Measurements from ENCODE around the gene RASSF10. TPM values are rescaled to one million over a fixed set of nuclear protein-coding genes. Genes with fewer than 3 reads are reported as not detected.

The RASSF10 gene
- total RNA-seq, 2 experiments from 2014 or later = not detected

DNA sequence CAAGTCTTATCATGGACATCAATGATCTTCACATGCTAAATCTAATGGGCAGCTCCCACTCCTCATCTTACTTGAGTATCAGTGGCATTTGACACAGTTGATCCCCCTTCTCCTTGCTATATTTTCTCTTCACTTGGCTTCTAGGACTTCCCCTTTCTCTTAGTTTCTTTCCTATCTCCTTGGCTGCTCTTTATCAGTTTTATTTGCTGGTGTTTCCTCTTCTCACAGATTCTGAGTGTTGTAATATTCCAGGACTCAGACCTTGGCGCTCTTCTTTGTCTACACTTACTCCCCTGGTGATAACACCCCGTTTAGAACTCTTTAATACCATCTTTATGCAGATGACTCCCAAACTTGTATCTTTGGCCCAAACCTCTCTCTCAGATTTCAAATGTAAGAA lies 33.9 kb upstream of the RASSF10 start:
- ATAC-seq (no peak), DNase-seq (no peak)
- H3K36me3 Mint-ChIP-seq (ENCODE audit: low read depth) = no peaks in the 10 kb centered on the region
- H3K27me3 Mint-ChIP-seq (ENCODE audit: low read depth) = peaks cover 2% of the 10 kb centered on the region
- ChIA-PET POLR2A (no interaction called here), CTCF (interaction anchor here (1.5 kb wide), 1 partner anchor 12 kb away, joined by 4 read pairs; no protein-coding TSS in a partner anchor)
- H3K4me3 Mint-ChIP-seq = no peak overlapping the region
- H3K4me1 Mint-ChIP-seq (ENCODE audit: low read depth) = no peaks in the 10 kb centered on the region
- H3K27ac Mint-ChIP-seq = no peak overlapping the region
- no peaks in the 10 kb centered on the region for H3K9me3 Mint-ChIP-seq (ENCODE audit: insufficient read depth)

DNA sequence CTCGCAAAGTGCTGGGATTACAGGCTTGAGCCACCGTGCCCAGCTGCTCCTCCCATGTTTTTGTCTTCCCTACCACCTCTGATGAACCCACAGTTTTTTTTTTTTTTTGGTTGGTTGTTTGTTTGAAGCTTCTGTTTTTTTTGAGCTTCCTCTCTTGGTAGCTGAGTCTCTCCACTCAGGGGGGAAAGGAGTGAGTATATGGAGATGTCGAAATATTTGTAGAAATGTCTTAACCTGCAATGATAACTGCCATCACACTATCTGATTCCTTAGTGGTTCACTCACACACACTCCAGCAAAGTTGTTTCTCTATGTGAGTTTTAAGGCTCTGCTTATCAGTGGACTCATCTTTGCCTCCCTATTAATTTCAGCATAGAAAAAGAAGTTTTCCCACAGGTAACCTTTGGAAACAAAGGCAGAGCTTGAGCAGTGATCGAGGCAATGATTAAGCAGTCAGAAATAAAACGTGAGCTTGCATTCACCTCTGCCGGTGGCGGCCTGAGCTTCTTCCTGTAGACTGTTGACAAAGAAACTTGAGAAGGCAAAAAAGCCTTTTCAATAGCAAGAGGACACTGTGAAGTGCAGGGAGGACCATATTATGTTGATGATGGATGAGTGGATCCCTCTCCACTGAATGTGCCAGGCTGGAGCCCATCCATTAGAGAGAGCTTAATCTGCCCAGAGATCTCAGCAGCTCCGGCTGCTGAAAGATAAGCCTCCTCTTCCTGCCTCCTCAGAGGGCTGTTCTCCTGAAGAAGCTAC lies 29.0 kb upstream of the RASSF10 start:
- CTCF ChIA-PET = no interaction called here
- DNase-seq (no peak), ATAC-seq (no peak)
- no peaks in the 10 kb centered on the region for H3K9me3 Mint-ChIP-seq (ENCODE audit: insufficient read depth)
- no peaks in the 10 kb centered on the region for H3K4me1 Mint-ChIP-seq (ENCODE audit: low read depth)
- POLR2A ChIA-PET = interaction anchor here (0.8 kb wide), 1 partner anchor 182 kb away, joined by 3 read pairs; no protein-coding TSS in a partner anchor
- H3K4me3 Mint-ChIP-seq = no peak overlapping the region
- no peaks in the 10 kb centered on the region for H3K36me3 Mint-ChIP-seq (ENCODE audit: low read depth)
- H3K27ac Mint-ChIP-seq = no peak overlapping the region
- H3K27me3 Mint-ChIP-seq (ENCODE audit: low read depth) = peaks cover 2% of the 10 kb centered on the region

DNA sequence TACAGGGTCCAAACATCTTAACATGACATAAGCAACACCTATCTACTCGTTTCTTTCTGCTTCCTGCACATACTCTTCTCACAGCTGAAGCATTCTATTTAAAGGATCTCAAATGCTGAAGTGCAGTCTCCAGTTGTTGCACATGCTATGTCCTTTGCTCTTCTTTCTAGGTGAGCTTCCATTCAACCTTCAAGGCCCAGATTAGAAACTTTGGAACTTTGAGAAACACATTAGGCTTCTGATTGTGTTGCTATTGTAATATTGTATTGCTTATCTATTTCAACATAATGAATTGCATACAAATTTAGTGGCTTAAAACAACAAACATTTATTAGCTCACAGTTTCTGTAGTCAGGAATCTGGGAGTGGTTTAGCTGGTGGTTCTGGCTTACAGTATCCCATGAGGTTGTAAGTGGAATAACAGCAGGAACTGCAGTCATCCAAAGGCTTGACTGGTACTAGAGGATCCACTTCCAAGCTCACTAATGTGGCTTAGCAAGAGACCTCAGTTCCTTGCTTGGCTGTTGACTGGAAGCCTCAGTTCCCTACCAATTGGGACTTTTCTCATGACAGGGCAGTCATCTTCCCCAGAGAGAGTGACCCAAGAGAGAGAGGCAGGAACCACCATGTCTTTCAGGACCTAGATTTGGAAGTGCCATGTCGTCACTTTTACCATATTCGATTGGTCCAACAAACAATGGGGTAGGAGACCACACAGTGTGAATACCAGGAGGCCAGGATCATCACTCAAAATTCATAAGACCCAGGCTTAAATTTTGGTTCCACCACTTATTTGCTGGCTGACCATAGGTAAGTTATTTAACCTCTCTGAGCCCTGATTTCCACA lies 27.2 kb upstream of the RASSF10 start:
- no peak for DNase-seq
- ATAC-seq = no peak
- Mint-ChIP-seq H3K4me1 (ENCODE audit: low read depth) (no peaks in the 10 kb centered on the region), H3K27ac (no peak overlapping the region), H3K9me3 (ENCODE audit: insufficient read depth) (no peaks in the 10 kb centered on the region), H3K36me3 (ENCODE audit: low read depth) (no peaks in the 10 kb centered on the region), H3K27me3 (ENCODE audit: low read depth) (peaks cover 6% of the 10 kb centered on the region), H3K4me3 (no peak overlapping the region)
- ChIA-PET POLR2A (no interaction called here), CTCF (no interaction called here)

DNA sequence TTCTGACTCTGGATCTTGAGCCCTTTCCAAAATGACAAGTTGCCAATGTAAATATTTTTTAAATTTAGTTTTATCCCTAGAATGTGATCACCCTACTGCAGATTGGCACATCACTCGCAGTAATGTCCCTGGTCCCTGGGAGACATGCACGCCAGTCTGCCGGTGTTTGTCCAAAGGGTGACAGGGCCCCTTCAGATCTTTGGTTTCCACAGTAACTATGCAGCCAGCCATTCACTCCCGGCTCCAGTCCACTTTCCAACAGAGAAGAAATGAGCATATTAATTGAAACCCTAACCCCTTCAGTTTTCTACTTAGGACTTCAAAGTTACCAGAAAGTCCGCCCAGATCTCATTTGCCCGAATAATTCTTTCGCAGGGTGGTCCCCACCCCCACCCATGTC lies 25.8 kb upstream of the RASSF10 start:
- Mint-ChIP-seq H3K36me3 (ENCODE audit: low read depth) (no peaks in the 10 kb centered on the region), H3K4me3 (no peak overlapping the region), H3K27me3 (ENCODE audit: low read depth) (peaks cover 4% of the 10 kb centered on the region), H3K27ac (no peak overlapping the region), H3K4me1 (ENCODE audit: low read depth) (no peaks in the 10 kb centered on the region), H3K9me3 (ENCODE audit: insufficient read depth) (no peaks in the 10 kb centered on the region)
- ATAC-seq (no peak), DNase-seq (no peak)
- CTCF ChIA-PET = no interaction called here
- POLR2A ChIA-PET = no interaction called here

DNA sequence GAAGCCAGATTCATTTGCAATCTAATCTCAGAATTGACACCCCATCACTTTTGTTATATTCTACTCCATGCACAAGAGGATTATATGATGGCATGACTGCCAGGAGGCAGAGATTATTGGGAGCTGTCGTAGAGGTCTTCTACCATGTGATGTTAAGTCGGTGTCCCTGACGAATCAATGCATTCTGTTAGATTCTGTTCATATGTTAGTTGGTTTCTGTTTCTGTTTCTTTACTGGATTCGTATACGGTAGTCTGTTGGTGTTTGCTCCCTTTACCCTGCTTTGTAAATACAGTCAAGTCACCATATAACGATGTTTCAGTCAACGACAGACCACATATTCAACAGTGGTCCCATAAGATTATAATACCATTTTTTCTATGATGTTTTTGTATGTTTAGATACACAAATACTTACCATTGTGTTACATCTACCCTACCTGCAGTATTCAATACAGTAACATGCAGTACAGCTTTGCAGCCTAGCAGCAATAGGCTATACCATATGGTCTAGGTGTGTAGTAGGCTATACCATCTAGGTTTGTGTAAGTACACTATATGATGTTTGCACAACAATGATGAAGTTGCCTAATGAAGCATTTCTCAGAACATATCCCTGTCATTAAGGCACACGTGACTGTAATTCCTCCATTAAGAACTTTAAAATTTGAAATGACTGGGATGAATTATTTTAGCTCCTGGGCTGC lies 22.8 kb upstream of the RASSF10 start:
- Mint-ChIP-seq H3K27ac (no peak overlapping the region), H3K27me3 (ENCODE audit: low read depth) (peaks cover 3% of the 10 kb centered on the region), H3K9me3 (ENCODE audit: insufficient read depth) (no peaks in the 10 kb centered on the region), H3K36me3 (ENCODE audit: low read depth) (no peaks in the 10 kb centered on the region), H3K4me1 (ENCODE audit: low read depth) (no peaks in the 10 kb centered on the region), H3K4me3 (no peak overlapping the region)
- ChIA-PET CTCF (no interaction called here), POLR2A (no interaction called here)
- DNase-seq (no peak), ATAC-seq (no peak)

DNA sequence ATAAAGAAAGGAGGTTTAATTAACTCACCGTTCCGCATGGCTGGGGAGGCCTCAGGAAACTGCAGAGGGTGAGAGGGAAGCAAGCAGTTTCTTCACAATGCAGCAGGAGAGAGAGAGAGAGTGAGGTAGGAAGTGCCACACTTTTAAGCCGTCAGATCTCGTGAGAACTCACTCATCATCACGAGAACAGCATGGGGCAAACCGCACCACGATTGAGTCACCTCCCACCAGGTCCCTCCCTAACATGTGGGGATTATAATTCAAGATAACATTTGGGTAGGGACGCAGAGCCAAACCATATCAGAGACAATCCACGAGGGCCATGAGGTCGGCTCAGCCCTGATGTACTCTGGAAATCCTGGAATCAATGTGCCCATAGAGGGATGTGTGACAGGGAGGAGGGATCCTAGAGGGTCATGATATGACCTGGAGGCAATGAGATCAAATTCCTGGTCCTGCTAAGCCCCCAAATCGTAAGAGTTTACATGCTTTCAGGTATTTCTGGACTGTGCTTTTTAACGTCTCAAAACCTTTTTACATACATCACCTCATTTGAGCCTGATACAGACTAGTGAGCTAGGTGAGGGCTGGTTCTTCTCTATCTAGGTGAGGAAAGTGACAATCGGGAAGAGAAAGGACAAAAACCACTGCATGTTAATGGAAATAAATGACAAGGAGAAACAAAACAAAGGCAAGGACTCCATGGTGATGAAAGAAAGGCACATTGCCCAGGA lies 19.5 kb upstream of the RASSF10 start:
- no peaks in the 10 kb centered on the region for H3K4me1 Mint-ChIP-seq (ENCODE audit: low read depth)
- POLR2A ChIA-PET = no interaction called here
- CTCF ChIA-PET = no interaction called here

DNA sequence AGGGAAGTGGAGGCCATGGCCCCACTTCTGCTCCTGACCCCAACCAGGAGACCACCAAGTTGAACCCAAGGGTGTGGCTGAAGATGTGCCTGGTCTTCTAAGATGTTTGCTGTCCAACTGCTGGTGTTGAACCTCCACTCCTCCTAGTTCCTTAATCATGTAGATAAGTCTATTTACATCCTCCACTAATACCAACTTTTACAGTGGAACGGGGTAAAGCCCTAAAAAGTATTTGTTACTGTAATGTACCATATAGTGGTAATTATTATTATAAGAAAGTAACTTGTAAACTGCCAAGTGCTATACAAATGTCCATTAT lies 19.0 kb upstream of the RASSF10 start:
- H3K4me1 Mint-ChIP-seq (ENCODE audit: low read depth) = no peaks in the 10 kb centered on the region
- H3K27ac Mint-ChIP-seq = no peak overlapping the region
- ATAC-seq = no peak
- H3K36me3 Mint-ChIP-seq (ENCODE audit: low read depth) = no peaks in the 10 kb centered on the region
- H3K27me3 Mint-ChIP-seq (ENCODE audit: low read depth) = peaks cover 9% of the 10 kb centered on the region
- ChIA-PET CTCF (no interaction called here), POLR2A (no interaction called here)
- H3K4me3 Mint-ChIP-seq = no peak overlapping the region
- no peak for DNase-seq
- H3K9me3 Mint-ChIP-seq (ENCODE audit: insufficient read depth) = no peaks in the 10 kb centered on the region

More for the DNA sequence above, 19.5 kb upstream of the RASSF10 start:
- ATAC-seq = no peak
- H3K9me3 Mint-ChIP-seq (ENCODE audit: insufficient read depth) = no peaks in the 10 kb centered on the region
- no peak overlapping the region for H3K27ac Mint-ChIP-seq
- H3K36me3 Mint-ChIP-seq (ENCODE audit: low read depth) = no peaks in the 10 kb centered on the region
- DNase-seq = no peak
- no peak overlapping the region for H3K4me3 Mint-ChIP-seq
- H3K27me3 Mint-ChIP-seq (ENCODE audit: low read depth) = peaks cover 9% of the 10 kb centered on the region

DNA sequence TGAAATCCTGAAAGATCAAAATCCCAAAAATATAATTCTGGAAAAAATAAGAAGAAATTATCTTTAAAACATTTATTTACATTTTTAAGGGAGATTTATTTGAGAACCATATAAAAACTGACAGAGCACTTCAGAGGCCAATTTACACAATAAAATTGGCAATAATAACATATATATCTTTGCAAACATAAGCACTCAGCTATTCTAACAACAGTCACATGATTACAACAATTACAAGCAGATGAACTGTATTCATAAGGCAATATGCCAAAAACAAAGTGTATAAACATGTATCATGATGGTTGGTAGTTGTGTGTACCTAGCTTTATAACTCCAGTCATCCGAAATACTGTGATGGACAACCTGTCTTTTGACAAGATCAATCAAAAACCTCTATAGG lies 17.7 kb upstream of the RASSF10 start:
- ChIA-PET POLR2A (no interaction called here), CTCF (no interaction called here)
- Mint-ChIP-seq H3K27ac (no peak overlapping the region), H3K4me3 (no peak overlapping the region), H3K36me3 (ENCODE audit: low read depth) (no peaks in the 10 kb centered on the region), H3K4me1 (ENCODE audit: low read depth) (no peaks in the 10 kb centered on the region), H3K27me3 (ENCODE audit: low read depth) (peaks cover 6% of the 10 kb centered on the region), H3K9me3 (ENCODE audit: insufficient read depth) (no peaks in the 10 kb centered on the region)
- DNase-seq (no peak), ATAC-seq (no peak)

DNA sequence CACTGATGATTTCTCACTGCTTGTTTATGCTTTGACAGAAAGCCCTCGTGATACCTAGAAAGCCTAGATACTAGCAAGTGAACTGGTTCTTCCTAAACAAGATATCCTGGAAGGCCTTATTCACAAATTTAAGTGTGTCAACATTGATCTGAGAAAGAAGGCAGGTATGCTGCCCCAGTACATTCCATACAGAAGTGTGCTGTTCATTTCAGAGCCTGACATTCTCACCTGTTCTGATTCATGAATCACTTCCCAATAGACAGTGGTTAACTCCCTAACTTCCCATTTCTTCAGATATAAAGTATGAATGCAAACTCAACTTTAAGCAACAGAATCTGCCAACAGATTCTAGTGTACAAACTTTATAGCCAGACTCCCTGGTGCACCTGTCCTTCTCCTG lies 15.5 kb upstream of the RASSF10 start:
- ChIA-PET CTCF (no interaction called here), POLR2A (no interaction called here)
- ATAC-seq = no peak
- Mint-ChIP-seq H3K9me3 (ENCODE audit: insufficient read depth) (no peaks in the 10 kb centered on the region), H3K36me3 (ENCODE audit: low read depth) (no peaks in the 10 kb centered on the region), H3K4me1 (ENCODE audit: low read depth) (no peaks in the 10 kb centered on the region), H3K27ac (no peak overlapping the region), H3K4me3 (no peak overlapping the region), H3K27me3 (ENCODE audit: low read depth) (peaks cover 10% of the 10 kb centered on the region)
- no peak for DNase-seq

DNA sequence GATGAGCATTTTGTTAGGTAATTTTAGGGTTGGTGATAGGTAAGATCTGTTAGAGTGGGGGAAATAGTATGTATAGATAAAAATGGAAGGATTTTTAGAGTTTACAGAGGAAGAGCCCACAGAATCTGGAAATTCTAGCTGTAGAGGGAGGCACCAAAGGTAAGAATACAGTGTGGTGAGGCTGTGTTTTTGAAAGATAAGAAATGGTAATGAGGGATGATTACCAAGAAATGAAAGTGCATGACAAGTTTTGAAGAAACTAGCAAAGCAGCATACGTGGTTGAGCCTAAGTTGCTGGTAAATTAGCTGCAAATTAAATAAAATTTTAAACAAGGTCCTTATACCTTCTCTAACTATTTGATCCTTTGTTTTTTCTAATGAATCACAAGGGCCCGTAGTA lies 14.6 kb upstream of the RASSF10 start:
- Mint-ChIP-seq H3K36me3 (ENCODE audit: low read depth) (no peaks in the 10 kb centered on the region), H3K27me3 (ENCODE audit: low read depth) (peaks cover 10% of the 10 kb centered on the region), H3K4me3 (no peak overlapping the region), H3K27ac (no peak overlapping the region), H3K4me1 (ENCODE audit: low read depth) (no peaks in the 10 kb centered on the region), H3K9me3 (ENCODE audit: insufficient read depth) (no peaks in the 10 kb centered on the region)
- CTCF ChIA-PET = no interaction called here
- ATAC-seq (no peak), DNase-seq (no peak)
- POLR2A ChIA-PET = no interaction called here

DNA sequence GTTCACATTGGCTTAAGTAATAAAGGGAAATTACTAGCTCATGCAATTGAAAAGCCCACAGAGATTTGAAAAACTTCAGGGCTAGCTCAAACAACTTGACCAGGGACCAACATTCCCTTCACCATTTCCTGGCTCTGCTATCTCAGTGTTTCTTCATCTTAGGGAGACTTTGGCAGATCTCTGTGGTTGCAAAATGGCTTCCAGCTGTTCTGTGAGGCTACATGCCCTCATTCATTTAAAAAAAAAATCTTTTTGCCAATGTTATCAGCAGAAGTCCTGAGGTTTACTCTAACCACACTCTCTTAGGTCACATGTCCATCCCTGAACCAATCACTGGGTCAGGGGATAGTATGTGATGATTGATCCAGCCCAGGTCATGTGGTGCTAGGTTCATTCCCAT lies 13.9 kb upstream of the RASSF10 start:
- CTCF ChIA-PET = no interaction called here
- Mint-ChIP-seq H3K4me3 (no peak overlapping the region), H3K9me3 (ENCODE audit: insufficient read depth) (no peaks in the 10 kb centered on the region), H3K36me3 (ENCODE audit: low read depth) (no peaks in the 10 kb centered on the region), H3K27me3 (ENCODE audit: low read depth) (peaks cover 11% of the 10 kb centered on the region), H3K27ac (no peak overlapping the region), H3K4me1 (ENCODE audit: low read depth) (no peaks in the 10 kb centered on the region)
- ATAC-seq = no peak
- POLR2A ChIA-PET = no interaction called here
- no peak for DNase-seq

DNA sequence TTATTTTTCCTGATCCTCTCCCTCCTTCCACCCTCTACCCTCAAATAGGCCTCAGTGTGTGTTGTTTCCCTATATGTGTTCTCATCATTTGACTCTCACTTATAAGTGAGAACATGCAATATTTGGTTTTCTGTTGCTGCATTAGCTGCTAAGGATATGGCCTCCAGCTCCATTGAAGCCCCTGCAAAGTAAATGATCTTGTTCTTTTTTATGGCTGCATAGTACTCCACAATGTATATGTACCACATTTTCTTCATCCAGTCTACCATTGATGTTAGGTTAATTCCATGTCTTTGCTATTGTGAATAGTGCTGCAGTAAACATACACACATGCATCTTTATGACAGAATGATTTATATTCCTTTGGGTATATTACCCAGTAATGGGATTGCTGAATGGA lies 13.3 kb upstream of the RASSF10 start:
- ChIA-PET POLR2A (no interaction called here), CTCF (no interaction called here)
- no peak overlapping the region for H3K4me3 Mint-ChIP-seq
- H3K4me1 Mint-ChIP-seq (ENCODE audit: low read depth) = no peaks in the 10 kb centered on the region
- peaks cover 12% of the 10 kb centered on the region for H3K27me3 Mint-ChIP-seq (ENCODE audit: low read depth)
- ATAC-seq (no peak), DNase-seq (no peak)
- H3K36me3 Mint-ChIP-seq (ENCODE audit: low read depth) = no peaks in the 10 kb centered on the region
- H3K9me3 Mint-ChIP-seq (ENCODE audit: insufficient read depth) = no peaks in the 10 kb centered on the region
- no peak overlapping the region for H3K27ac Mint-ChIP-seq
